ENCODE data around the gene VPS37B. TPM values are rescaled to one million over a fixed set of nuclear protein-coding genes. Genes with fewer than 3 reads are reported as not detected.

Gene VPS37B
- total and polyA plus RNA-seq, 2 donors (not counting 1 experiment from before 2014, with no cell fraction given), result 10.7 to 25.6 TPM

GRCh38 chr12:122855071-122855829, 40.7 kb downstream of the VPS37B start:
- no peak overlapping the region for H3K4me3 ChIP-seq (replicated peaks in 1 of 4; ENCODE audit: control extremely low read depth in 1 of 4, insufficient read depth in 1 of 4, low read depth in 3 of 4, low read length in 4 of 4)
- no peak overlapping the region for H3K9ac ChIP-seq (ENCODE audit: insufficient read depth, low read length)
- H3K27ac ChIP-seq (ENCODE audit: insufficient read depth, low read length), result no peak overlapping the region
- no peaks in the 10 kb centered on the region for H3K27me3 ChIP-seq (ENCODE audit: control insufficient read depth, insufficient read depth, low read length)
- peaks cover 4% of the 10 kb centered on the region for H3K36me3 ChIP-seq (ENCODE audit: control insufficient read depth, insufficient read depth, low read length)
- no peaks in the 10 kb centered on the region for H3K9me3 ChIP-seq (ENCODE audit: control insufficient read depth, insufficient read depth, low read depth, low read length)
- H3K4me1 ChIP-seq (ENCODE audit: control insufficient read depth, extremely low read depth, insufficient read depth, low read length), result peaks cover 9% of the 10 kb centered on the region
- H3K79me2 ChIP-seq (ENCODE audit: control insufficient read depth, insufficient read depth, low read length), result no peaks in the 10 kb centered on the region
- H2AFZ ChIP-seq (ENCODE audit: low read length), result no peak overlapping the region
- no peak for DNase-seq (ENCODE audit: low read depth in 2 of 2)
- TF ChIP-seq CTCF (conservative IDR thresholded peaks at IDR 0.05 in 1 of 2, IDR thresholded peaks at IDR 0.05 in 1 of 2; ENCODE audit: low read depth in 1 of 2, low read length in 2 of 2) (no peak), EZH2 (IDR thresholded peaks at IDR 0.05; ENCODE audit: low read length, missing control alignments) (no peak)
- no peak overlapping the region for H3K4me2 ChIP-seq (ENCODE audit: extremely low read depth, insufficient read depth, low read length)
- H4K20me1 ChIP-seq (ENCODE audit: control insufficient read depth, extremely low read depth, insufficient read depth, low read length), result no peaks in the 10 kb centered on the region

- no peaks in the 10 kb centered on the region for H3K79me2 ChIP-seq (ENCODE audit: control insufficient read depth, insufficient read depth, low read length)
- DNase-seq (ENCODE audit: low read depth in 2 of 2), result no peak
- TF ChIP-seq CTCF (conservative IDR thresholded peaks at IDR 0.05 in 1 of 2, IDR thresholded peaks at IDR 0.05 in 1 of 2; ENCODE audit: low read depth in 1 of 2, low read length in 2 of 2), result no peak
- H3K36me3 ChIP-seq (ENCODE audit: control insufficient read depth, insufficient read depth, low read length), result peaks cover 4% of the 10 kb centered on the region
- H3K4me2 ChIP-seq (ENCODE audit: extremely low read depth, insufficient read depth, low read length), result no peak overlapping the region
- H4K20me1 ChIP-seq (ENCODE audit: control insufficient read depth, extremely low read depth, insufficient read depth, low read length), result no peaks in the 10 kb centered on the region
- H3K27me3 ChIP-seq (ENCODE audit: control insufficient read depth, insufficient read depth, low read length), result no peaks in the 10 kb centered on the region
- no peak overlapping the region for H3K9ac ChIP-seq (ENCODE audit: insufficient read depth, low read length)
- no peak overlapping the region for H3K4me3 ChIP-seq (replicated peaks in 1 of 4; ENCODE audit: control extremely low read depth in 1 of 4, insufficient read depth in 1 of 4, low read depth in 3 of 4, low read length in 4 of 4)
- H2AFZ ChIP-seq (ENCODE audit: low read length), result no peak overlapping the region
- H3K9me3 ChIP-seq (ENCODE audit: control insufficient read depth, insufficient read depth, low read depth, low read length), result no peaks in the 10 kb centered on the region
- H3K27ac ChIP-seq (ENCODE audit: insufficient read depth, low read length), result no peak overlapping the region
- H3K4me1 ChIP-seq (ENCODE audit: control insufficient read depth, extremely low read depth, insufficient read depth, low read length), result peaks cover 9% of the 10 kb centered on the region
Measured at GRCh38 chr12:122854554-122854953, 41.4 kb downstream of the VPS37B start.

GRCh38 chr12:122853582-122854245, 42.2 kb downstream of the VPS37B start:
- no peaks in the 10 kb centered on the region for H4K20me1 ChIP-seq (ENCODE audit: control insufficient read depth, extremely low read depth, insufficient read depth, low read length)
- peaks cover 4% of the 10 kb centered on the region for H3K36me3 ChIP-seq (ENCODE audit: control insufficient read depth, insufficient read depth, low read length)
- no peaks in the 10 kb centered on the region for H3K27me3 ChIP-seq (ENCODE audit: control insufficient read depth, insufficient read depth, low read length)
- no peak overlapping the region for H3K4me3 ChIP-seq (replicated peaks in 1 of 4; ENCODE audit: control extremely low read depth in 1 of 4, insufficient read depth in 1 of 4, low read depth in 3 of 4, low read length in 4 of 4)
- no peak overlapping the region for H3K9ac ChIP-seq (ENCODE audit: insufficient read depth, low read length)
- no peak overlapping the region for H3K27ac ChIP-seq (ENCODE audit: insufficient read depth, low read length)
- TF ChIP-seq CTCF (conservative IDR thresholded peaks at IDR 0.05 in 1 of 2, IDR thresholded peaks at IDR 0.05 in 1 of 2; ENCODE audit: low read depth in 1 of 2, low read length in 2 of 2) (no peak), EZH2 (IDR thresholded peaks at IDR 0.05; ENCODE audit: low read length, missing control alignments) (no peak)
- no peak for DNase-seq (ENCODE audit: low read depth in 2 of 2)
- no peak overlapping the region for H3K4me2 ChIP-seq (ENCODE audit: extremely low read depth, insufficient read depth, low read length)
- H2AFZ ChIP-seq (ENCODE audit: low read length), result no peak overlapping the region
- peaks cover 9% of the 10 kb centered on the region for H3K4me1 ChIP-seq (ENCODE audit: control insufficient read depth, extremely low read depth, insufficient read depth, low read length)
- H3K79me2 ChIP-seq (ENCODE audit: control insufficient read depth, insufficient read depth, low read length), result no peaks in the 10 kb centered on the region
- no peaks in the 10 kb centered on the region for H3K9me3 ChIP-seq (ENCODE audit: control insufficient read depth, insufficient read depth, low read depth, low read length)
